A549 (cell line): ENCODE data around the gene TASP1. TPM values are rescaled to one million over a fixed set of nuclear protein-coding genes. Genes with fewer than 3 reads are reported as not detected.

Experiments
- ATAC-seq, 2 experiments: fragments of 200-7000 bp in 1 of 2; fragments of >200 bp in 1 of 2; cut with Nextera tagmentation in 1 of 2; cut with Tn5 transposase in 1 of 2; 3 replicates each; pipeline versions ENCODE4 v1.8.0 to v1.9.1; 2018 to 2020; ENCODE audit warnings: mild to moderate bottlenecking in 1 of 2, moderate library complexity in 1 of 2
- CTCF ChIA-PET: fragments of 300-600 bp; sonication (Branson Sonifier 250); formaldehyde crosslinking; extraction: SDS; loops from one replicate; lab custom pipeline; 2021; ENCODE audit warnings: antibody characterized with exemption, inconsistent platforms; lab: Yijun Ruan, JAX
- POLR2A ChIA-PET: fragments of 350-600 bp; formaldehyde crosslinking; extraction: SDS; loops from one replicate; lab custom pipeline; 2021; ENCODE audit warnings: antibody characterized with exemption, inconsistent platforms; lab: Yijun Ruan, JAX
- DNase-seq, 2 experiments: peaks; one replicate each; pipeline versions ENCODE4 v3.0.0 to v3.0.0-alpha.2; 2011 to 2016; ENCODE audit warnings: low read depth in 1 of 2, low spot score in 1 of 2
- FAIRE-seq: peaks from 2 replicates; lab custom pipeline; 2011; peaks lifted over from hg19 to GRCh38; lab: Jason Lieb, UNC
- H3K27ac ChIP-seq, 2 experiments: fragments of >200 bp; sonication (Bioruptor Twin); formaldehyde crosslinking; 3 replicates each; pipeline ENCODE4 v1.5.1; 2016 to 2017
- H3K4me1 ChIP-seq: fragments of >200 bp; sonication (Bioruptor Twin); formaldehyde crosslinking; 3 replicates; pipeline ENCODE4 v1.6.1; 2016
- H3K4me2 ChIP-seq: fragments of >200 bp; sonication (Bioruptor Twin); formaldehyde crosslinking; 3 replicates; pipeline ENCODE4 v1.6.1; 2016
- H3K4me3 ChIP-seq: fragments of >200 bp; sonication (Bioruptor Twin); formaldehyde crosslinking; 3 replicates; pipeline ENCODE4 v1.5.1; 2016
- H3K9me3 ChIP-seq: fragments of >200 bp; sonication (Bioruptor Twin); formaldehyde crosslinking; 3 replicates; pipeline ENCODE4 v1.6.1; 2016
- CBX2 ChIP-seq: fragments of 200-600 bp; sonication (generic); IDR thresholded peaks from 2 replicates; pipeline ENCODE4 v1.6.1; 2016; ENCODE audit warnings: low read depth, mild to moderate bottlenecking, borderline replicate concordance
- CBX8 ChIP-seq: fragments of 200-600 bp; sonication (generic); IDR thresholded peaks from 2 replicates; pipeline ENCODE4 v1.6.1; 2016
- EHF ChIP-seq: fragments of 250-450 bp; sonication (Bioruptor Pico); IDR thresholded peaks from 2 replicates; pipeline ENCODE4 v1.5.0; 2020; ENCODE audit warnings: mild to moderate bottlenecking
- FOSB ChIP-seq: fragments of 250-450 bp; sonication (Bioruptor Pico); IDR thresholded peaks from 2 replicates; pipeline ENCODE4 v1.5.0; 2020; ENCODE audit warnings: mild to moderate bottlenecking, moderate library complexity
- HOXB5 ChIP-seq: fragments of 250-450 bp; sonication (Bioruptor Pico); IDR thresholded peaks from 2 replicates; pipeline ENCODE4 v1.5.0; 2020; ENCODE audit warnings: mild to moderate bottlenecking, moderate library complexity
- JUN ChIP-seq, 2 experiments: fragments of >200 bp; sonication (Bioruptor Twin); formaldehyde crosslinking; IDR thresholded peaks; 2 replicates in 1 of 2; 3 replicates in 1 of 2; pipeline ENCODE4 v1.6.1; 2016 to 2017
- JUNB ChIP-seq: fragments of >200 bp; sonication (Bioruptor Twin); formaldehyde crosslinking; IDR thresholded peaks from 2 replicates; pipeline ENCODE4 v1.6.1; 2016
- KDM1A ChIP-seq: fragments of 200-600 bp; sonication (generic); IDR thresholded peaks from 2 replicates; pipeline ENCODE4 v1.6.1; 2016; ENCODE audit warnings: low read depth, mild to moderate bottlenecking
- KDM5A ChIP-seq: fragments of 200-600 bp; sonication (generic); IDR thresholded peaks from 2 replicates; pipeline ENCODE4 v1.6.1; 2016; ENCODE audit warnings: antibody characterized with exemption, mild to moderate bottlenecking
- MAFK ChIP-seq: fragments of 450-650 bp; IDR thresholded peaks from 2 replicates; pipeline ENCODE4 v1.6.1; 2014; ENCODE audit not compliant: partially characterized antibody
- MAZ ChIP-seq: fragments of 150-350 bp; IDR thresholded peaks from 2 replicates; pipeline ENCODE4 v1.6.1; 2014; ENCODE audit warnings: antibody characterized with exemption, low read depth, low read length, borderline replicate concordance
- MYC ChIP-seq: IDR thresholded peaks from 2 replicates; pipeline ENCODE4 v1.6.1; 2012; ENCODE audit warnings: mild to moderate bottlenecking, inconsistent platforms, low read length, improper control_type of control experiment, borderline replicate concordance
- NFE2L2 ChIP-seq: fragments of 150-350 bp; conservative IDR thresholded peaks from 2 replicates; pipeline ENCODE4 v1.6.1; 2014; ENCODE audit warnings: low read length
- NPAS2 ChIP-seq: fragments of 250-450 bp; sonication (Bioruptor Pico); IDR thresholded peaks from 2 replicates; pipeline ENCODE4 v1.8.0; 2022; ENCODE audit warnings: mild to moderate bottlenecking, moderate library complexity, borderline replicate concordance
- PHF8 ChIP-seq: fragments of 200-600 bp; sonication (generic); IDR thresholded peaks from 2 replicates; pipeline ENCODE4 v1.6.1; 2016; ENCODE audit warnings: low read depth, mild to moderate bottlenecking, antibody characterized with exemption, moderate library complexity, borderline replicate concordance
- RCOR1 ChIP-seq: fragments of 150-350 bp; IDR thresholded peaks from 2 replicates; pipeline ENCODE4 v1.6.1; 2014; ENCODE audit warnings: antibody characterized with exemption, low read length, low read depth
- RNF2 ChIP-seq: fragments of 200-600 bp; sonication (generic); IDR thresholded peaks from 2 replicates; pipeline ENCODE4 v1.6.1; 2016; ENCODE audit warnings: low read depth, mild to moderate bottlenecking, antibody characterized with exemption, moderate library complexity, borderline replicate concordance
- SREBF2 ChIP-seq: fragments of 450-650 bp; IDR thresholded peaks from 2 replicates; pipeline ENCODE4 v1.6.1; 2014; ENCODE audit warnings: mild to moderate bottlenecking, moderate library complexity
- TP53 ChIP-seq: fragments of 250-450 bp; sonication (Bioruptor Pico); IDR thresholded peaks from 2 replicates; pipeline ENCODE4 v1.5.0; 2021; ENCODE audit warnings: mild to moderate bottlenecking, moderate library complexity
- ZC3H11A ChIP-seq: fragments of 450-650 bp; IDR thresholded peaks from 2 replicates; pipeline ENCODE4 v1.6.1; 2014; ENCODE audit warnings: antibody characterized with exemption, mild to moderate bottlenecking
- ZFP36 ChIP-seq: fragments of 450-650 bp; IDR thresholded peaks from 2 replicates; pipeline ENCODE4 v1.6.1; 2014; ENCODE audit warnings: borderline replicate concordance; ENCODE audit not compliant: partially characterized antibody
- ZSCAN20 ChIP-seq: fragments of 250-450 bp; sonication (Bioruptor Pico); IDR thresholded peaks from 2 replicates; pipeline ENCODE4 v1.8.0; 2022; ENCODE audit warnings: mild to moderate bottlenecking, moderate library complexity
- WGBS: methylation state at CpG from one replicate; pipeline ENCODE4 v1.1.6; 2017; ENCODE audit errors: missing lambda C conversion rate; 5-methylcytosine and 5-hydroxymethylcytosine counted together
- polyA plus RNA-seq, 4 experiments: library from polyadenylated mRNA; depleted of rRNA in 3 of 4; stranded (reverse); fragments of >200 nt; fragmentation: RNase III in 1 of 4; extraction: RNeasy Plus Mini Kit Qiagen cat#74134 plus additional on column Dnase treatment in 1 of 4; gene quantifications; 2 replicates in 3 of 4; 3 replicates in 1 of 4; pipeline ENCODE4 v1.2.3, GENCODE V29; 2011 to 2017
- TF ChIP-seq, protein P1 (sequence below): fragments of >200 bp; sonication (Bioruptor Twin); formaldehyde crosslinking; IDR thresholded peaks from 2 replicates; pipeline ENCODE4 v1.6.1; 2016
- TF ChIP-seq, protein P2 (sequence below): fragments of 250-450 bp; sonication (Bioruptor Pico); IDR thresholded peaks from 2 replicates; pipeline ENCODE4 v1.5.0; 2020; ENCODE audit warnings: low read depth, mild to moderate bottlenecking, moderate library complexity
- TF ChIP-seq, protein P3 (sequence below): fragments of >200 bp; sonication (Bioruptor Twin); formaldehyde crosslinking; IDR thresholded peaks from 3 replicates; pipeline ENCODE4 v1.6.1; 2016
- TF ChIP-seq, protein P4 (sequence below): fragments of 200-600 bp; sonication (generic); IDR thresholded peaks from 2 replicates; pipeline ENCODE4 v1.6.1; 2016; ENCODE audit warnings: antibody characterized with exemption, mild to moderate bottlenecking, moderate library complexity
- TF ChIP-seq, protein P5 (sequence below): fragments of 450-650 bp; IDR thresholded peaks from 2 replicates; pipeline ENCODE4 v1.6.1; 2014; ENCODE audit warnings: antibody characterized with exemption
- TF ChIP-seq, protein P6 (sequence below): fragments of 150-350 bp; IDR thresholded peaks from 2 replicates; pipeline ENCODE4 v1.6.1; 2014; ENCODE audit warnings: low read depth, mild to moderate bottlenecking, low read length

Gene TASP1
- polyA plus RNA-seq, 2 of the 4 experiments (the other 2 are of a cell fraction): 9.5 to 18.2 TPM

DNA sequence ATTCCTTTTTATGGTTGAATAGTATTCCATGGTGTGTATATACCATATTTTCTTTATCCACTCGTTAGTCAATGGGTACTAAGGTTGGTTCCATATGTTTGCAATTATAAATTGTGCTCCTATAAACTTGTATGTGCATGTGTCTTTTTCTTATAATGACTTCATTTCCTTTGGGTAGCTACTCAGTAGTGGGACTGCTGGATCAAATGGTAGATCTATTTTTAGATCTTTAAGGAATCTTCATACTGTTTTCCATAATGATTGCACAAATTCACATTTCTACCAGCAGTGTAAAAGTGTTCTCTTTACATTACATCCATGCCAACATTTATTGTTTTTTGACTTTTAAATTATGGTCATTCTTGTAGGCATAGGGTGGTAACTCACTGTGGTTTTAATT lies 164.3 kb downstream of the TASP1 start:
- CTCF ChIA-PET: interaction anchor here (1.1 kb wide), 1 partner anchor 16 kb away, joined by 3 read pairs; no protein-coding TSS in a partner anchor
- no peak for FAIRE-seq
- Histone ChIP-seq H3K9me3 (peaks cover 4% of the 10 kb centered on the region; the same call in 1 of the 3 replicates), H3K27ac (no peak overlapping the region), H3K4me2 (no peak overlapping the region), H3K4me1 (no peaks in the 10 kb centered on the region), H3K4me3 (no peak overlapping the region)
- POLR2A ChIA-PET: no interaction called here
- TF ChIP-seq JUN (IDR thresholded peaks at IDR 0.05): no peak
- no peak for TF ChIP-seq SREBF2
- no peak for TF ChIP-seq CBX2
- no peak for TF ChIP-seq RCOR1
- ATAC-seq: no peak
- 72% methylated on average over 1 of the region's 1 CpG for WGBS
- no peak for DNase-seq

DNA sequence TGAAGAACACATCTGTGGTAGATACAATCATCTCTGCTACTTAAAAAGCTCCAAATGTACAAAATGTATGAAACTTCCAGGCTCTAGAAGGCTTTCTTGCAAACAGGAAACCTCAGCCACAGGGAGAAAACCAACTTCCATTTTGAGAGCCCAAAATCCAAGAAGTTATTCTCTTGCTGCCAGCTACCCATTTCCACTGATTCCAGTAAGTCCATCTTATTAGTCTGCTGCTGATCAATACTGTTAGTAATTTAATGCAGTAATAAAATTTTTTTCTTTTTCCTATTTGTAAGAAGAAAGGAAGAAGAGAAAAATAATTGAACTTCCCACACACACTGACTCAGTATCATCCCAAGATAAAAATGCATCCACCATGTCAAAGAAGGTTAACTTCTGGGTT lies 169.5 kb downstream of the TASP1 start:
- POLR2A ChIA-PET: interaction anchor here (0.7 kb wide), 1 partner anchor 77 kb away, joined by 3 read pairs; no protein-coding TSS in a partner anchor
- no peak overlapping the region for H3K27ac ChIP-seq
- ATAC-seq: no peak
- no peak overlapping the region for H3K4me2 ChIP-seq
- TF ChIP-seq, protein P1, sequence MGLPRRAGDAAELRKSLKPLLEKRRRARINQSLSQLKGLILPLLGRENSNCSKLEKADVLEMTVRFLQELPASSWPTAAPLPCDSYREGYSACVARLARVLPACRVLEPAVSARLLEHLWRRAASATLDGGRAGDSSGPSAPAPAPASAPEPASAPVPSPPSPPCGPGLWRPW: no peak
- TF ChIP-seq MAZ (no peak), NPAS2 (CRISPR knock-in tag) (no peak), NFE2L2 (no peak), PHF8 (no peak), SREBF2 (no peak), HOXB5 (CRISPR knock-in tag) (no peak), ZC3H11A (no peak), ZSCAN20 (no peak), JUNB (no peak), EHF (no peak), KDM5A (no peak), JUN (IDR thresholded peaks at IDR 0.05) (no peak), RNF2 (no peak), MAFK (no peak)
- TF ChIP-seq, protein P2, sequence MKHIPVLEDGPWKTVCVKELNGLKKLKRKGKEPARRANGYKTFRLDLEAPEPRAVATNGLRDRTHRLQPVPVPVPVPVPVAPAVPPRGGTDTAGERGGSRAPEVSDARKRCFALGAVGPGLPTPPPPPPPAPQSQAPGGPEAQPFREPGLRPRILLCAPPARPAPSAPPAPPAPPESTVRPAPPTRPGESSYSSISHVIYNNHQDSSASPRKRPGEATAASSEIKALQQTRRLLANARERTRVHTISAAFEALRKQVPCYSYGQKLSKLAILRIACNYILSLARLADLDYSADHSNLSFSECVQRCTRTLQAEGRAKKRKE: no peak
- TF ChIP-seq, all 56 proteins: peak for 0
- CTCF ChIA-PET: interaction anchor here (0.9 to 1.4 kb wide), 3 partner anchors 9 to 46 kb away, joined by 3 to 4 read pairs (median 3); no protein-coding TSS in a partner anchor
- Histone ChIP-seq H3K4me3 (no peak overlapping the region), H3K4me1 (0 out of 3 replicates have a peak, but pooled peaks cover 3% of the 10 kb centered on the region), H3K9me3 (peaks cover 8% of the 10 kb centered on the region; the same call in 1 of the 3 replicates)
- DNase-seq: peak in 1 of 2 experiments; percentile 13
- peak; percentile 32 for FAIRE-seq

DNA sequence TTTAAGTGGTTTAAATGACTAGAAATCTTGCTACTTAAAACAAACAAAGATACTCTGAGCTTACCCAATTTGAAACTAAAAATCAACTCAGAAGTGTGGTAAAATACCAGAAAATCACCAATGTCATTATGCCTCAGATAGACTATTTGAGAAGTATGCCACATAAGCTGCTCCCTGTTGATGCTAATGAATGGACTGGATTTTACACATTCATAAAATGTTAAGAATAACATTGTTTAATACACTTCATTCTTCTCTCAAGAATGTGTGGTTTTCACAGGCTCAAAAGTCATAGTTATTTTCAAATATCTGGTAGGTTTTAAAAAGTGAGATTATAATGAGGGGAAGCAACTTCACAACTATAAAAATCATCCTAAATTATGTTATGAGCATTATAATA lies 170.6 kb downstream of the TASP1 start:
- DNase-seq (no peak), FAIRE-seq (peak; percentile 49), ATAC-seq (no peak)
- no peak overlapping the region for H3K4me2 ChIP-seq
- ChIA-PET CTCF (interaction anchor here (1.0 kb wide), 1 partner anchor 12 kb away, joined by 3 read pairs; no protein-coding TSS in a partner anchor), POLR2A (no interaction called here)
- peaks cover 8% of the 10 kb centered on the region; the same call in 1 of the 3 replicates for H3K9me3 ChIP-seq
- H3K27ac ChIP-seq: no peak overlapping the region
- no peak overlapping the region for H3K4me3 ChIP-seq
- H3K4me1 ChIP-seq: 0 out of 3 replicates have a peak, but pooled peaks cover 3% of the 10 kb centered on the region
- no peak for TF ChIP-seq FOSB (CRISPR knock-in tag)
- TF ChIP-seq, protein P3, sequence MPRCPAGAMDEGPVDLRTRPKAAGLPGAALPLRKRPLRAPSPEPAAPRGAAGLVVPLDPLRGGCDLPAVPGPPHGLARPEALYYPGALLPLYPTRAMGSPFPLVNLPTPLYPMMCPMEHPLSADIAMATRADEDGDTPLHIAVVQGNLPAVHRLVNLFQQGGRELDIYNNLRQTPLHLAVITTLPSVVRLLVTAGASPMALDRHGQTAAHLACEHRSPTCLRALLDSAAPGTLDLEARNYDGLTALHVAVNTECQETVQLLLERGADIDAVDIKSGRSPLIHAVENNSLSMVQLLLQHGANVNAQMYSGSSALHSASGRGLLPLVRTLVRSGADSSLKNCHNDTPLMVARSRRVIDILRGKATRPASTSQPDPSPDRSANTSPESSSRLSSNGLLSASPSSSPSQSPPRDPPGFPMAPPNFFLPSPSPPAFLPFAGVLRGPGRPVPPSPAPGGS: no peak
- no peak for TF ChIP-seq KDM1A
- TF ChIP-seq, protein P4, sequence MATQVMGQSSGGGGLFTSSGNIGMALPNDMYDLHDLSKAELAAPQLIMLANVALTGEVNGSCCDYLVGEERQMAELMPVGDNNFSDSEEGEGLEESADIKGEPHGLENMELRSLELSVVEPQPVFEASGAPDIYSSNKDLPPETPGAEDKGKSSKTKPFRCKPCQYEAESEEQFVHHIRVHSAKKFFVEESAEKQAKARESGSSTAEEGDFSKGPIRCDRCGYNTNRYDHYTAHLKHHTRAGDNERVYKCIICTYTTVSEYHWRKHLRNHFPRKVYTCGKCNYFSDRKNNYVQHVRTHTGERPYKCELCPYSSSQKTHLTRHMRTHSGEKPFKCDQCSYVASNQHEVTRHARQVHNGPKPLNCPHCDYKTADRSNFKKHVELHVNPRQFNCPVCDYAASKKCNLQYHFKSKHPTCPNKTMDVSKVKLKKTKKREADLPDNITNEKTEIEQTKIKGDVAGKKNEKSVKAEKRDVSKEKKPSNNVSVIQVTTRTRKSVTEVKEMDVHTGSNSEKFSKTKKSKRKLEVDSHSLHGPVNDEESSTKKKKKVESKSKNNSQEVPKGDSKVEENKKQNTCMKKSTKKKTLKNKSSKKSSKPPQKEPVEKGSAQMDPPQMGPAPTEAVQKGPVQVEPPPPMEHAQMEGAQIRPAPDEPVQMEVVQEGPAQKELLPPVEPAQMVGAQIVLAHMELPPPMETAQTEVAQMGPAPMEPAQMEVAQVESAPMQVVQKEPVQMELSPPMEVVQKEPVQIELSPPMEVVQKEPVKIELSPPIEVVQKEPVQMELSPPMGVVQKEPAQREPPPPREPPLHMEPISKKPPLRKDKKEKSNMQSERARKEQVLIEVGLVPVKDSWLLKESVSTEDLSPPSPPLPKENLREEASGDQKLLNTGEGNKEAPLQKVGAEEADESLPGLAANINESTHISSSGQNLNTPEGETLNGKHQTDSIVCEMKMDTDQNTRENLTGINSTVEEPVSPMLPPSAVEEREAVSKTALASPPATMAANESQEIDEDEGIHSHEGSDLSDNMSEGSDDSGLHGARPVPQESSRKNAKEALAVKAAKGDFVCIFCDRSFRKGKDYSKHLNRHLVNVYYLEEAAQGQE: no peak
- no peak for TF ChIP-seq TP53 (CRISPR knock-in tag)
- TF ChIP-seq MYC: no peak
- no peak for TF ChIP-seq MAZ
- TF ChIP-seq JUN (IDR thresholded peaks at IDR 0.05): no peak
- TF ChIP-seq, protein P5, sequence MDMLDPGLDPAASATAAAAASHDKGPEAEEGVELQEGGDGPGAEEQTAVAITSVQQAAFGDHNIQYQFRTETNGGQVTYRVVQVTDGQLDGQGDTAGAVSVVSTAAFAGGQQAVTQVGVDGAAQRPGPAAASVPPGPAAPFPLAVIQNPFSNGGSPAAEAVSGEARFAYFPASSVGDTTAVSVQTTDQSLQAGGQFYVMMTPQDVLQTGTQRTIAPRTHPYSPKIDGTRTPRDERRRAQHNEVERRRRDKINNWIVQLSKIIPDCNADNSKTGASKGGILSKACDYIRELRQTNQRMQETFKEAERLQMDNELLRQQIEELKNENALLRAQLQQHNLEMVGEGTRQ: no peak
- TF ChIP-seq CBX8: no peak
- TF ChIP-seq, protein P6, sequence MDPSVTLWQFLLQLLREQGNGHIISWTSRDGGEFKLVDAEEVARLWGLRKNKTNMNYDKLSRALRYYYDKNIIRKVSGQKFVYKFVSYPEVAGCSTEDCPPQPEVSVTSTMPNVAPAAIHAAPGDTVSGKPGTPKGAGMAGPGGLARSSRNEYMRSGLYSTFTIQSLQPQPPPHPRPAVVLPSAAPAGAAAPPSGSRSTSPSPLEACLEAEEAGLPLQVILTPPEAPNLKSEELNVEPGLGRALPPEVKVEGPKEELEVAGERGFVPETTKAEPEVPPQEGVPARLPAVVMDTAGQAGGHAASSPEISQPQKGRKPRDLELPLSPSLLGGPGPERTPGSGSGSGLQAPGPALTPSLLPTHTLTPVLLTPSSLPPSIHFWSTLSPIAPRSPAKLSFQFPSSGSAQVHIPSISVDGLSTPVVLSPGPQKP: no peak
- TF ChIP-seq ZFP36: no peak
